ENCODE measurements around the gene CEP41.

- TF ChIP-seq CTCF (IDR thresholded peaks at IDR 0.05; ENCODE audit: low read length) = no peak
- no peak for TF ChIP-seq EZH2 (IDR thresholded peaks at IDR 0.05; ENCODE audit: borderline replicate concordance, low read length)
Observed at GRCh38 chr7:130393101-130393561, 47.7 kb downstream of the CEP41 start.

All from OCI-LY1 (cell line).